Retina (tissue), 1 donor: Measurements from ENCODE around the gene WFS1.

Source experiments
- DNase-seq: peaks from one replicate; pipeline ENCODE4 v3.0.0-alpha.2; 2016

The WFS1 gene

DNA sequence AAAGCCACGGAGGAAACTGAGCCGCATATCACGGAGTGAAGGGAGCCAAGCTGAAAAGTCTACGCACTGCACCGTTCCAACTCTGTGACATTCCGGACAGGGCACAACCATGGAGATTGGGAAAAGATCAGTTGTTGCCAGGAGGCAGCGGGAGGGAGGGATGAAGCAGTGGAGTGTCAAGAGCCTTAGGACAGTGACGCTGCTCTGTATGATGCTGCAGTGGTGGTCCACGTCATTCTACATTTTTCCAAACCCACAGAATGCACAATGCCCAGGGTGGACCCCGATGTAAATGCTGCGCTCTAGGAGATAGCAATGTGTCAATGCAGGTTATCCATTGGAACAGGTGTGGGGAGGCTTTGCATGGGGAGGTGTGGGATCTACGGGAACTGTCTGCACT is 7.5 kb upstream of the WFS1 start:
- no peak for DNase-seq

DNA sequence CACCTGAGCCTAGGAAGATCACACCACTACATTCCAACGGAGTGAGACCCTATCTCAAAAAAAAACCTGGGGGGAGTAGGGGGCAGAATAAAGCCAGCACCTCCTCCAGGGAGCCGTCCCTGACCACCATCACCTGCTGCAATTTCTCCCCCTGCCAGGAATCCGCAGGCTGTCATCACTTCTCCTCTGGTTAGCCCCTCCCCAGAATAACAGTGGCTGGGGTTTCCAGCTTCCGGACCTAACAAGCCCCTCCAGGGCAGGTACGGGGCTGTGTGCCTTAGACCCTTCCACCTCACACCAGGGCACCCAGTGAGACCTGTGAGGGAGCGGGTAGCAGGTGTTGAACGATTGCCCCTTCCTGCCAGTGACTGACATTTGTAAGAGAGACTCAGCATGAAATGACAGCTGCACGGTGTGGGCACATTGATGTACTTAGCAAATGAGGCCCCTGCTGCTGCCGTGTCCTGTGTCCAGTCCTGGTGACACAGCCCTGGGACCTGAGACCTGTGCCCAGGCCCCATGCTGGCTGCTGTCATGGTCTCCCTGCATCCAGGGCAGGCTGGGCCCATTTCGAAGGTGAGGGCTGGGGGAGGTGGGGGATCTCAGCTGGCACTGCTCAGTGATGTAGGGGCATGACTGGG is 6.7 kb upstream of the WFS1 start:
- DNase-seq = no peak

DNA sequence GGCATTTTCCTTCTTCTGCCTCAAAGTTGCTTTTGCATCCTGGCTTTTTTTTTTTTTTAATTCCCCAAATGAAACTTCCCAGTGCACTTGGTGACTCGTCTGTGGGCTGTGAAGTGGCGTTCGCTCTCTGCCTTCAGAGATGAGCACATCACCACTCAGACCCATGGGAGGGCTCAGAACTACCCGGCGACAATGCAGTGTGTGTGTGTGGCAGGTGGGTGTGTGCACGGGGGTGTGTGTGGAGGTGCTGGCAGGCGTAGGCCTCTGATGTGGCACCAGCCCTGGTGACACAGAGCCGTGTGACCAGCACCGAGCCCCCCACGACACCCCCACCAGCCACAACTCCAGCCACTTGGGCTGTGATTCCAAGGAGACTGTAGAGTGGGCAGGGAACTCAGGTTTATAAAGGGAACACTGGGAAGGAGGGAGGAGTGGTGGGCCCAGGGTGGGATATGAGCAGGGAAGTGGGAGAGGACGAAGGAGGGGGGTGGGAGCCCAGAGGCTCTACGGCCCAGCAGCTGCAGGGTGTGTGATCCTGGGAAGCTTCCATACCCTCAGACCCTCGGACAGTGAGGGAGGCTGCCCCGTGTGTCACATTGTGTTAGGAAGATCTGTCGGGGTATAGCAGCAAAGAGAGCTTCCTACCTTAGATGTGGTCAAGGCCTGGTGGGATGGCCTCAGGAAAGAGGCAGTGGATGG is 6.0 kb upstream of the WFS1 start:
- DNase-seq = peak; percentile 26

DNA sequence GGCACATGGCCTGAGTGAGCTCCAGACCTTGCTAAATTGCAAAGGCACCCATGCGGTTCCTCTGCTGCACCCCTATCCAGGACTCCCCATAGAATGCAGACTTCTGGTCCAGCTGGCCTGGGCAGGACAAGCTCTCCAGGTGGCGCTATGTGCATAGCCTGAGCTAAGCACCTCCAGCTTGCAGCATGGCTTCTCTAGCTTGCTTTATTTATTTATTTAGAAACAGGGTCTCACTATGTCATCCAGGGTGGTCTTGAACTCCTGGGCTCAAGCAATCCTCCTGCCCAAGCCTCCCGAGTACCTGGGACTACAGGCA is 5.5 kb upstream of the WFS1 start:
- peak; percentile 31 for DNase-seq

DNA sequence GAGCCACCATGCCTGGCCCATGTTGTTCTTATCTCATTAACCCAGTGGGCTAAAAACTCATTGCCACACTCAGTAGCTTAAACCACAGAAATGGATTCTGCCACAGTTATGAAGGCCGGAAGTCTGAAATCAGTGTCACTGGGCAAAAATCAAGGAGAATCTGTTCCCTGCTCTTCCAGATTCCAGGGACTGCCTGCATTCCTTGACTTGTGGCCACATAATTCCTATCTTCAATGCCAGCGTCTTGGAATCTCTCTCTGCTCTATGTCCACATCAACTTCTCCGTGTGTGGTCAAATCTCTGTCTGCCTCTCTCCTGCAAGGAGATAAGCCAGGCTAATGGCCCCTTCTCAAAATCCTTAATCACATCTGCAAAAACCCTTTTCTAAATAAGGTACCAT is 4.1 kb upstream of the WFS1 start:
- no peak for DNase-seq

DNA sequence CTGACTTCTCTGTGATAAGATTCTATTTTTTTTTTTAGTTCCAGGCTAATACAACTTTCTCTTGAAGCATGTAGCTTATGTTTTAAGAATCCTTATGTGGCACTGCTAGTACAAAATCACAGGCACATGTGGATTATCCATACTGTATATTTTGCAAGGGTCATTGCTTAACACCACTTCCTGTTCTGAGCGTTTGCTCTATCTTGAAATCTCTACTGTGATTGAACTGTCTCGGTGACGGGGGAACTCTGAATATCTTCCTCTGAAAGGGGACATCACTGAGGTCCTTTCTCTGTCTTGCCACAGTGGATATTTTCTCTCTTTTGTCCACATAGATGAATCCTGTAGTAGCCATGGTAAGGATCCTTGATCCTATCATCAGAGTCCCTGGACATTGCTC is 2.1 kb upstream of the WFS1 start:
- no peak for DNase-seq

DNA sequence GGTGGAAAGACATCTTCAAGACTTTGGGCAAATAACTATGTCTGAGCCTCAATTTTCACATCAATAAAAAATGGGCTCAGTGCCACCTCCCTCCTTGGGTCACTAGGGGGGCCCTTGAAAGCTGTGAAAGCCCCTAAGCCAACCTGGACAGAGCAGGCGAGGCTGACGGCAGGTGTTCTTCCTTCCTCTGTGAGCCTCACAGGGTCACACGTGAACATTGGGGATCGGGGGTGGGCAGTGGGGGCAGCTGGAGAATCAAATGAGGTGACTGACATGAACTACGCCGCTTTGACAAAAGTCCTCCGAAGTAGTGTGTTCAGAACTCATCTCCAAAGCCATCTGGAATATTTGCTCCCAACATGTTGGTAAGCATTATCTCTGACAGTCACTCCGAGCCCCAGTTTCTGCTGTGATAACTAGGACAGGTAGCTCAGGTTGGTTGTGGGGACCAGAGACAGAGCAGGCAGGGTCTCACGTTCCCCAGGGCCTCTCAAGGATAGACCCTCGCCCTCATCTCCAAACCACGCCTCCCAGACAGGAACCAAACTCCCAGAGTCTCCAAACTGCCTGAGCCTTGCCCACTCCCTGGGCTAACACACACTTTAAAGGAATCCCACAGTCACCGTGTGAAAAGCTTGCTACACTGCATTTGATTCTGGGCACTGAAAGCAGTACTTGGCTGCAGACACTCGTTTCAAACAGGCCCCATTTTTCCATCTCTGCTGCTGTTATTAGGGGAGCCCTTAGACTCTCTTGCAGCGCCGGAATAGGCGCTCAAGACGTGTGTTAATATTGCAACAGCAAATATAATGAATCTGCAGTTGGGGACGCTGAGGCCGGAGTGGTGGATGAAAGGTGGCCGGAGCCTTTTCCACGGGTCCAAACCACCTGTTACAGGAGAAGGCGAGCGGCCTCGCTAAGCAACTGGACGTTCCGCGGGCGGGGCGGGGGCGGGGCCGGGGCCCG is 717 bp upstream of the WFS1 start:
- no peak for DNase-seq

DNA sequence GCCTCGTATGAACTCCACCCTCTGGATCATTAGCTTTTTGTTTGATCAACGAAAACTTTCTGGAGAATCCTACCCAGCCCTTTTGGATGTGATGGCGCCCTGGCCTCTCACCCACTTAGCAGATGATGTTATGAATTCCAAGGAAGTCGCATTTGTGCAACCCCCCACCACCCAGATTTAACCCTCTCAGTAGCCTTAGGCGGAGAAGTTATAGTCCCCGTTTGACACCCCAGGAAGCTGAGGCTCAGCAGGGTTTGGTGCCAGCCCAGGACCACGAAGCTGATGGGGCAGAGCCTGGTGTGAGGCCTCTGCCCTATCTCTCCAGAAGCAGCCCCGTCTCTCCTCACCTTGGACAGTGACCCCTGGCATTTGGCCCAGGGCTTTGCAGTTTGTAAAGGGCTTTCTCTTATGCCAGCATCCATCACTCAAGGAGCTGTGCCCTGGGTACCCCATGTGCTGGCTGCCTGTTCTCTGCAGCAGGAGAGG is 1.0 kb downstream of the WFS1 start:
- peak; percentile 36 for DNase-seq

DNA sequence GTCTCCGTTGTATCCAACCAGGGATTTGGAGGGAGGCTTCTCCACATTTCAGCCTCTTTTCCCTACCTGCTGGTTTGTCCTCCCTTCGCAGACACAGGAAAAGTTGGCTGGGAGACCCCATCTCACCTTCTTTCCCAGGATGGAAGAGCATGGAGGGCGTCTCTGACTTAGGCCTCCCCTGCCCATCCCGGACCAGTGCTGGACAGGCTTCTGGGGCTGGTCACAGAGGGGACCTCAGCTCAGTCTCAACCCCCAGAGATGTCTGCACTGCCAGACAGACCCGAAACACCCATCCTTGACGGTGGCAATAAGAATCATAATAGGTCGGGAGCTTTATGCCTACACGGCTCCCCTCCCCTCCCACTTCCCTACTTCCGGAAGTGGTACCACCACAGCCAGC is 1.6 kb downstream of the WFS1 start:
- DNase-seq = no peak

DNA sequence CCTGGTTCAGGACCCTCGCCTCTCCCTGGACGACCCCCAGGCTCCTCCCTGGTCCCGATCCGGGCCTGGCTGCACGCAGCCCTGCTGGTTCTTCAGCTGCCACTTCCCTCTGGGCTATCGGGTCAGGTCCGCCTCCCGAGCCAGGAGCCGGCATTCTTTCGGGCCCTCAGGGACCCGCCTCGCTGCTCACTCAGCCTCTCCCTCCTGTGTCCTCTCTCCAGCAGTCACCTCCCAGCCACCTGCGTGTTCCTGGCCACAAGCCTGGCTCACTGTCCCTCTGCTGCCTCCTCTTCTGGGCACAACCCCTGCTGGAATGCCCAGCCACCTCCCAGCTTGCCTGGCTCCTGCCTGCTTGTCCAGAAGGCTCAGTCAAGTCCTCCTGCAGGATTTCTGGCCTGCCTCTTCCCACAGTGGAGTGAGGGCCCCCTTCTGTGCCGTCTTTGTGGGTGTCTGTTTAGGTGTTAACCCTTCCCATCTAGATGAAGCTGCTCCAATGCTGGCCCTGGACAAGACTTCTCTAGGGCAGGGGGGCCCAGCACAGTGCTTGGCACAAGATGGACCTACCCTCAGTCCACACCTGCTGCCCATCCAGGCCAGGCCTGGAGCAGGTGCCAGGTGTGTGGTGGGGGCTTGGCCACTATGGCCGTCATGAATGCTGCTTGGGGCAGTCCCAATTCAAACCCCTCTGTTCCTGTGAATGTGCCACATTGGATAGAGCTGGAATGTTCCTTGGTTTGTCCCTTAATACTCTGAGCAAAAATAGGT is 2.2 kb downstream of the WFS1 start:
- no peak for DNase-seq

DNA sequence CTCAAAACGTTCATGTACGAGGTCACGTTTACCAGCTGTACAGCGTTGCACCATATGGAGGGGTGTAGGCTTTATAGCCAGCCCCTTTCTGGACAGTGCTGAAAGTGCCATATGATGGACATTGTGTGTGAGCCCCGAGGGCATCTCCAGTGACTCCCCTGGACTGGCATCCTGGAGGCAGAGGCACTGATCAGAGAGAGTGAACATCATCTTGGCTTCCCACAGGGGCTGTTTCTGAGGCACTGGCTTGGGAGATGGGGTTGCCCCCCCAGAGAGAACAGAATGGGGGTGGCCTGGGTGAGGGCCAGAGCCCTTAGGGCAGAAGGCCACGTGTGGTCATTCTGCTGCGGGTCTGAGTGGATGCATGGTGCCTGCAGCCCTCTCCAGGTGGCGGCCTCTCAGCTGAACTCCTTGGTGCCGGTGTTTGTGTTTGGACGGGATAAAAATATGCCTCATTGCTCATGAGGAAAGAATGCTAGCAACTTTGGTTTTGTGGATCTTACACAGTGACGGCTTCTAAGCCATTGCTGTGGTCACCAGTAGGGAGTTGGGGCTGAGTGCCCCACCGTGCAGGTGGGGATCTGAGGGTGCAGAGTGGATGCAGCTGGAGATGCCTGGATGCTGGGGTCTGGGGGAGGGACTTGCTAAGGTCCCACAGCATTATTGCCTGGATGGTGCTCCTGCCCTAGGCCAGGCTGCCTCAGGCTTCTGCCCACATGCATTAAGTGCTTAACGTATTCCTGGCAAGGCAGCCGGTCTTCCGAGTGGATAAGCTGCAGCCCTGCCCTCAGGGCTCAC is 3.4 kb downstream of the WFS1 start:
- peak; percentile 23 for DNase-seq

DNA sequence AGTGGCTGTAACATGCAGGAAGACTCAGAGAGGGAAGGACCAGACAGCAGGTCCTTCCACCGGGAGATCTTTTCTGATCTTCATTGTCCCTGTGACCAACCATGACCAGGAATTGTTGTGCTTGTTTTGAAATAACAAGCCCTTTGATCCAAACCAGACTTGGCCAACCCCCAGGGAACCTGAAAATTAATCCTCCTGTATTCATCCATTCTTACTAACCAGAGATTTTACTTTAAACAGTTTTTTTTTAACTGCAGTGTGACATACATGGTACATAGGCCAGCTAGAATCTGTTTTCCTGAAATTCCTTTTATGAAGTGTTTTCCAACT is 4.0 kb downstream of the WFS1 start:
- peak; percentile 28 for DNase-seq

DNA sequence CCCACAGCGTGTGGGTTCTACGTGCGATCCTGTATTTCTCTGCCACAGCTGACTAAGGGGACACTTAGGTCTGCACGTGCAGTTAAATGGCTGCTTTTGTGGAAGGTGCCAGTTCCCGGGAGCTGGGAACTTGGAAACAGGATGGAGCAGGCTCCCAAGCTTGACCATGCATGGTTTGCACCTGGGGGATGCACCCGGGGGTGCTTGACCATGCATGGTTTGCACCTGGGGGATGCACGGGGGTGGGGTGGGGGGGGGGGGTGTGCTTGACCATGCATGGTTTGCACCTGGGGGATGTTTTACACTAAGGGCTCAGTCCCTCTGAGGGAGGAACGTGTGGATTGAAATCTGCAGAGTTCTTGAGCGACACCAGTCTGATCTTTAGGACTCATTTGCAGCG is 5.7 kb downstream of the WFS1 start:
- no peak for DNase-seq

DNA sequence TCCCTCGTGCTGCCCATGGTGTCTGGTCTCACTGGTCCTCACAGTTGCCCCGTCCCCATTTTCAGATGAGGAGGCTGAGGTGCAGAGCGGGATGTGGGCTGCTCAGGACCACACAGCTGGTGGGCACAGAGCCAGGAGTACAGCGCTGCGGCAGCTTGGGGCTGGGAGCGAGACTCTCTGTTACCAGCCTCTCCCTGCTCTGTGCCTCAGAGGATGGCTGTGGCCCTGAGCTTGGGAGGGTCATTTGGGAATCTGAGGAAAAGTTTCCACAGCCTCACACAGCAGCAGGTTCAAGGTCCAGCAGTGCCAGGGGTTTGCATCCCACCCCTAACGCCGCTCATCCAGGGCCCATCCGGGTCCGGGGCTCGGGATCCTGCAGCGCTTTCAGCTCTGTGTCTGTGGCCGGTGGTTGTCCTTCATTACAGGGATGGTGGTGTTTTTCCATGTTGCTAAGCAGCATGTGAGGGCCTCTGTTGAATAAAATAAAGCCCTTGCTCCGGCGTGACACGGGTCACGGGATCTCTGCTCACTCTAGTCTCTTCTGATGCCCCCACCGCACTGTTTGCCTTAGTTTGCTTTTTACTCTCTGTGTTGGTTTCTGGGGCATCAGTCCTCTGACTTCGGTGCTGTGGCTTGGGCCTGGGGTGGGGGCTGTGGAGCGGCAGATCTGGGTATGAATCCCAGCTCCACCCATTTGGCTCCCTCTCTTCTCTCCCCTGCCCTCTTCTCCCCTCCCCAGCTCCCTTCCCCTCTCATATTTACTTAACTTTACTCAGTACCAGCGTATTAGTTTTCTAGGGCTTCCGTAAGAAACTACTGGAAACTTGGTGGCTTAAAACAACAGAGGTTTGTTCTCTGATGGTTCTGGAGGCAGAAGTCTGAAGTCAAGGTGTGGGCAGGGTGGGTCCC is 6.5 kb downstream of the WFS1 start:
- peak; percentile 50 for DNase-seq

DNA sequence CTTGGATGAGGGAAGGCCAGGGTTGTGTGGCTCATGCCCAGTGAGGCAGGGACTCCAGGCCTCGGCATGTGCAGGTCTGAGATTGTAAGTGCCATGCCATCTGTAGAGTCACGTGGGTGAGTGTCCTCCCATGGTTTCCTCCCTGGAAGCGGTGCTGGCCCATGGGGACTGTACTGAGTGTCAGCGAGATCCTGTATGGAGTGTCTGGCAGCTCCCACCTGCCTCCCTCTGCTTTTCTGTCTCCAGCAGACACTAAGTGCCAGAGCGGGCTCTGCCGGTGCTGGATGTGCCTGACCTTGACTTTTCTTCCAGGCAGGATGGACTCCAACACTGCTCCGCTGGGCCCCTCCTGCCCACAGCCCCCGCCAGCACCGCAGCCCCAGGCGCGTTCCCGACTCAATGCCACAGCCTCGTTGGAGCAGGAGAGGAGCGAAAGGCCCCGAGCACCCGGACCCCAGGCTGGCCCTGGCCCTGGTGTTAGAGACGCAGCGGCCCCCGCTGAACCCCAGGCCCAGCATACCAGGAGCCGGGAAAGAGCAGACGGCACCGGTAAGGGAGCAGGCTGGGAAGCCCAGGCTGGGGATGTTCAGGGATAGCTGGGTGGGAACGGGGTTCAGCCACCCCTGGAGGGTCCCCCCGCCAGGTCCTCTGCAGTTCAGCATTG is 7.6 kb downstream of the WFS1 start:
- DNase-seq = peak; percentile 52

DNA sequence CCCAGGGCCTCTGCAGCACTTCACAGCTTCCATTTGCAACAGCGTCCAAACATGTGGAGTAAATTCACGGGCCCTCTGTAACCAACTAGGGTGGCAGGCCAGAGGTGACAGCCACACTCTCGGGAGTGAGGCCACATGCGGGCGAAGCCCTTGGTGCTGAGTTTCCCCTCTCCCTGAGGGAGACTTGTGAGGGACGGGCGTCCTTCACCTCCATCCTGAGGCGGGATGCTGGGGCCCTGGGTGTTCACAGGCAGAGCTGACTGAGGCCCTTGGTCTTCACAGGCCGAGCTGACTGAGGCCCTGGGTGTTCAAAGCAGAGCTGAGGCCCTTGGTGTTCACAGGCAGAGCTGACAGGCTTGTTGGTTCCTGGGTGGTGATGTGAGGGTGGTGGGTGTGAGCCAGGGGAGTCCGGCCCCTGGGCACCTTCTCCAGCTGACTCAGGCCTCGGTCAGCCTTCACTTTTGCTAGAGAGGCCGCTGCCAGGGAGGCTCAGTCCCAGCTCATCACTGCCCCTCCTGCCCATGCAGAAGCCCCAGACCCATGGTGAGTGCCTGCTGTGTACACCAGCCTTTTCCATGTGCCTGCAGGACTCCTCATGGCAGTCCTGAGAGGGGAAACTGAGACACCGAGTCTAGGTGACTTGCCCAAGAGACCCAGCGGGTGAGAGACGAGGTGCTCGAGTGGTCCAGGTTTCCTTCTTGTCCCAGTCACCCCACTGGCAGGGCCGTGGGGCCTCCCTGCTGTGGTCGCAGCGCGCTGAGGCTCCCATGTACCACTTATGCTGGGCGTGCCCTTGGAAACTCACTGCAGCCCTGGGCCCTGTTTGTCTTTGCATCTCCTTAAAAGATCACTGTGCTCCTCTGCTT is 8.5 kb downstream of the WFS1 start:
- DNase-seq = no peak

DNA sequence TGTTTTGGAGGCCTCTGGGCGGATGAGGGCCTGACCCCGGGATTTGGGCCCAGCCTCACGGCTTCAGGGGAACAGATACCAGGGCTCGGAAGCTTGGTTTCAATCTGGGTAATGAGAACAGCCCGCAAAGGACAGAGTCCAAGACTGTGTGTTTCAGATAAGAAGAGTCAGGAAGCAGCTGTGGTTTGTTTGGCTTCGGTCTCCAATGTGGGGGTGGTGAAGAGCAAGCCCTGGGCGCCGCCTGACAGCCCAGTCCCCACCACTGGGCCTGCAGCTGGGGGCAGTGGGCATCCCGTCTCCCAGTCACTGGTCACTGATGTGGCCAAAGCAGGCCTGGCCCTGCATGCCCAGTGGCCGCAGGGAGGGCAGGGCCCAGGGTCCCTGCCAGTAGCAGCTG is 9.1 kb downstream of the WFS1 start:
- no peak for DNase-seq

DNA sequence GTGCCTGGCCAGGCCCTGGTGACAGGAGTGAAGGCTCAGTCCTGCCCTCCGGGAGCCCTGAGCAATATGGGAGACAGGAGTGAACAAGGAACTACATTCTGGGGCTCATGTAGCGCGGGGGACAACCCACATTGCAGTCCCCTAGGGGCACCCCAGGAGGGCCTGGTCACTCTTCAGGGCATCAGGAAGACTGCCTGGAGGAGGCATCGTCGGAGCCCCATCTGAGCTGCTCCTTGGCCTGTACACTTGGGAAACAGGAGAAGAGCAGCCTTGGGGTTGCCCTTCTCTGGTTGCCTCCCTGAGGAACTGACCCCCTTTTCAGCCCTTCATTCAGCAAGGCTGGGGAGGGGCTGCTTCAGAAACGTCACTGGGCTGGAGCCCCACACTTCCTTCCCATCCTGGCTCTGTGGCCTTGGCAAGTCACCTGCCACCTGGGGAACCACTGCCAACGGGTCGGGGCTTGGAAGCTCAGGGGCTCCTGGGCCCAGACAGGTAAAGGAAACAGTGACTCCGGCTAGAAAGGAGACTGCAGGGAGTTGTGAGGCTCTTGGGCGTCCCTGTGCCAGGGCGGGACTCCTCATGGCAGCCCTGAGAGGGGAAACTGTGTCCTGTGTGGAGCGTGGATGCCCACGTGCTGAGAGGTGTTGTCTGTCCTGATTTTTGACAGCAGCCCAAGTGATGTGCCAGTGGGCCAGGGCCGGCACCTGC is 10.1 kb downstream of the WFS1 start:
- no peak for DNase-seq
